ENCODE measurements around the gene MVK. TPM values are rescaled to one million over a fixed set of nuclear protein-coding genes. Genes with fewer than 3 reads are reported as not detected.

MVK gene
- total RNA-seq, 4 donors from 2014 or later = 7.1 to 12.0 (median 9.9) TPM

DNA sequence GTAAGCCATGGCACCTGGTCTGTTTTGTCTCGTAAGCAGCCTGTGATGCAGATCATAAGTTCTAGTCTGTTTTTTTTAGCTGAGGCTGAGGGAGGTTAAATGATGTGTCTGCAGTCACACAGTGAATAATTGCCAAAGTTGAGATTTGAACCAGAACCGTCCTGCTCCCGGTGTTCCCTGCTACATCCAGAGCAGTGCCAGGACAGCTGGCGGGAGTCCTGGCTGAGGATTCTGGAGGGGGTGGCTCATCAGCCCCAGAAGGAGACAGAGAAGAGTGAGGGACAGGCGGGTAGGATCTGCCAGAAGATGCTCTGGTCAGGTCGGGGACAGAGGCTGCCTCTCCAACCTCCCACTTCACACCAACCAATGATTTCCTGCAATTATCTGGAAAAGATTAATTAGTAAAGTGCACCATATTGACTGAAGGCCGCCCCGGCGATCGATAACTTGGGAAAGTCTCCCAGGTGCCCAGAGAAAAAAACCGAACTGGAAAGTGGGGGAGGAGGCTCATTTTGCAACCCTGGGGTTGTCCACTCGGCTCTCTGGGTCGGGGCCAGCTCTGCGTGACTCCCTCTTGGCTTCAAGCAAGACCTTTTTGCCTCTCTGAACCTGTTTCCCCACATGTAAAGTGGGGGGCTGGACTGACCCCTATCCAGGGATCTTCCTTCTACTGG lies 42.1 kb downstream of the MVK start:
- no peak for TF ChIP-seq CTCF (IDR thresholded peaks at IDR 0.05)
- DNase-seq (ENCODE audit: low spot score) (no peak), ATAC-seq (ENCODE audit: low FRiP score) (no peak)

- no peak for TF ChIP-seq CTCF (IDR thresholded peaks at IDR 0.05)
- DNase-seq (ENCODE audit: low spot score) = no peak
- no peak for ATAC-seq (ENCODE audit: low FRiP score)
These were observed 43.9 kb downstream of the MVK start for GRCh38 chr12:109617491-109617890.

- no peak for DNase-seq (ENCODE audit: low spot score)
- no peak for ATAC-seq (ENCODE audit: low FRiP score)
- TF ChIP-seq CTCF (IDR thresholded peaks at IDR 0.05) = no peak
These were observed 44.5 kb downstream of the MVK start for GRCh38 chr12:109618082-109618481.

- TF ChIP-seq CTCF (IDR thresholded peaks at IDR 0.05) = no peak
- ATAC-seq (ENCODE audit: low FRiP score) (no peak), DNase-seq (ENCODE audit: low spot score) (no peak)
These were observed 45.5 kb downstream of the MVK start for GRCh38 chr12:109619002-109619604.

- no peak for TF ChIP-seq CTCF (IDR thresholded peaks at IDR 0.05)
- ATAC-seq (ENCODE audit: low FRiP score) = no peak
- no peak for DNase-seq (ENCODE audit: low spot score)
These were observed 47.7 kb downstream of the MVK start for GRCh38 chr12:109621211-109621694.

DNA sequence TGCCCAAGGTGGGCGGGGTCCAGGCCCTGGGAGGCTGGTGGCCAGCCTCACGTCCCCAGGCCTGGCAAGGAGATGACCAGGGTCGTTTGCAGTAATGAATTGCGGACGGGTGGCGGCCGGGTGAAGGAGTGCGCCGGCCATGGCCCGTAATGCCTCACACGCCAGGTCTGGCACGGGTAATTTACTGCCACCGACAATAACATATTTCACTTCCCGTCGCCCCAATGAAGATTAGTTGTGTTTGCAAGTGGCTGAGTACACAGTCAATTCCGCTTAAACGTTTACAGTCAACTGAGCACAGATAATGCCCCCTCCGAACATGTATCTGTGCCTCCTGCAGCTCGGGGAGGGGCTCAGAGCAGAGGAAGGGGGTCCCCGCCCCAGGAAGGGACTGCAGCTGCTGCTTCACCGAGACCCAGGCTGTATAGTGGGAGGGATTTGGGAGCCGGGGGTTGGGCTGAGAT lies 48.3 kb downstream of the MVK start:
- DNase-seq (ENCODE audit: low spot score) (no peak), ATAC-seq (ENCODE audit: low FRiP score) (no peak)
- TF ChIP-seq CTCF (IDR thresholded peaks at IDR 0.05) = no peak

DNA sequence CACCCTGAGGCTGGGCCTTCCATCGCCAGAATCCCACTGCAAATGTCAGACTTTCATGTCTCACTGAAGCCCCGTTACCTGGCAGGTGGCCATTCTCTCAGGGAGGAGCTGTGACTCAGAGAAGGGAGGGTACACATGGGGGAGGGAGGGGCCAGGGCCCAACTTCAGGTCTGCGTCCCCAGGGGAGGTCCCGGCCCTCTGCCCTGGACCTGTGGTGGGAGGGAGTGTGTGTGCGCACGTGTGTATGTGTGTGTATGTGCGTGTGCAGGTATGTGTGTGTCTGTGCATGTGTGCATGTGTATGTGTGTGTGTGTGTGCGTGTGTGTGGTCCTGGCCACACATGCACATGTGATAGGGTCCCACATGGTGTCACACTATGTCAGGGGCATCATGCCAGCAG lies 50.9 kb downstream of the MVK start:
- no peak for ATAC-seq (ENCODE audit: low FRiP score)
- no peak for DNase-seq (ENCODE audit: low spot score)
- no peak for TF ChIP-seq CTCF (IDR thresholded peaks at IDR 0.05)
